BE2C (cell line): Measurements from ENCODE around the gene EFHD1.

Experiments
- DNase-seq: peaks from one replicate; pipeline ENCODE4 v3.0.0-alpha.2; 2020
- H3K27me3 ChIP-seq: fragments of 250-450 bp; sonication (Bioruptor Pico); 2 replicates; pipeline ENCODE4 v1.5.1; 2020; ENCODE audit warnings: mild to moderate bottlenecking
- H3K36me3 ChIP-seq: fragments of 250-450 bp; sonication (Bioruptor Pico); 2 replicates; pipeline ENCODE4 v1.5.1; 2020; ENCODE audit warnings: mild to moderate bottlenecking
- H3K4me1 ChIP-seq: fragments of 250-450 bp; sonication (Bioruptor Pico); 2 replicates; pipeline ENCODE4 v1.5.1; 2020
- H3K4me3 ChIP-seq: 2 replicates; pipeline ENCODE4 v1.5.1; 2011; ENCODE audit warnings: low read depth, low read length
- H3K9me3 ChIP-seq: fragments of 250-450 bp; sonication (Bioruptor Pico); 2 replicates; pipeline ENCODE4 v1.5.1; 2020
- TF ChIP-seq, protein P1 (sequence below): IDR thresholded peaks from 2 replicates; pipeline ENCODE4 v1.5.1; 2012; ENCODE audit warnings: mild to moderate bottlenecking, low read depth, low read length

EFHD1 gene

DNA sequence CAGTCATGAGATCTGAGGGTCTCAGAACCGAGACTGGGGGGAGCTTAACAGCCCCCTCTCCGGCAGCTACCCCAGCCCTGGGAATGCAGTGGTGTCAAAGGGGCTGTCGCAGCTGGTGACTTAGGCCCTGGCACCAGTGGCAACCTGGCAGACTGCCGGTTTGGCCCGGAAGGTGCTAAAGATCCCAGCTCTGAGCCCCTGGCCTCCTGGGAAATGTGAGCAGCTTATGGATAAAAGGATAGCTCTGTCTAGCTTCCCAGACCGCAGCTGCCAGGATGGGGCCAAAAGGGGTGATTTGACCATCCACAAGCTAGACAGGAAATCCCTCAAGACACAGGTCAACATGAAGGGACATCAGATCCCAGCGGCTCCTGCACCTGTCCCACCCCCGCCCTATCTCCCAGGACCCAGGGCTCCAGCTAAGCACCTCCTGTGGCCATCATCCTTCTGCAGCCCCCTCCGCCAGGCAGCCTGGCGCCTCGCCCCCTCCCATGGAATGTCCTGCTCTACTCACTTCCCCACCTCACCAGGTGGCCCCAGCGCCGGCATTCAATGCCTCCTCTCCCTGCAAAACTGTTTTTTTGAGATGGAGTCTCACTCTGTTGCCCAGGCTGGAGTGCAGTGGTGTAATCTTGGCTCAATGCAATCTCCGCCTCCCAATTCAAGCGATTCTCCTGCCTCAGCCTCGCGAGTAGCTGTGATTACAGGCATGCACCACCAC is 33.2 kb upstream of the EFHD1 start:
- H3K36me3 ChIP-seq, result no peaks in the 10 kb centered on the region
- TF ChIP-seq, protein P1, sequence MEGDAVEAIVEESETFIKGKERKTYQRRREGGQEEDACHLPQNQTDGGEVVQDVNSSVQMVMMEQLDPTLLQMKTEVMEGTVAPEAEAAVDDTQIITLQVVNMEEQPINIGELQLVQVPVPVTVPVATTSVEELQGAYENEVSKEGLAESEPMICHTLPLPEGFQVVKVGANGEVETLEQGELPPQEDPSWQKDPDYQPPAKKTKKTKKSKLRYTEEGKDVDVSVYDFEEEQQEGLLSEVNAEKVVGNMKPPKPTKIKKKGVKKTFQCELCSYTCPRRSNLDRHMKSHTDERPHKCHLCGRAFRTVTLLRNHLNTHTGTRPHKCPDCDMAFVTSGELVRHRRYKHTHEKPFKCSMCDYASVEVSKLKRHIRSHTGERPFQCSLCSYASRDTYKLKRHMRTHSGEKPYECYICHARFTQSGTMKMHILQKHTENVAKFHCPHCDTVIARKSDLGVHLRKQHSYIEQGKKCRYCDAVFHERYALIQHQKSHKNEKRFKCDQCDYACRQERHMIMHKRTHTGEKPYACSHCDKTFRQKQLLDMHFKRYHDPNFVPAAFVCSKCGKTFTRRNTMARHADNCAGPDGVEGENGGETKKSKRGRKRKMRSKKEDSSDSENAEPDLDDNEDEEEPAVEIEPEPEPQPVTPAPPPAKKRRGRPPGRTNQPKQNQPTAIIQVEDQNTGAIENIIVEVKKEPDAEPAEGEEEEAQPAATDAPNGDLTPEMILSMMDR, result no peak
- DNase-seq, result no peak
- no peak overlapping the region for H3K4me3 ChIP-seq
- no peaks in the 10 kb centered on the region for H3K9me3 ChIP-seq
- H3K4me1 ChIP-seq, result no peaks in the 10 kb centered on the region
- peaks cover 4% of the 10 kb centered on the region; the same call in 1 of the 2 replicates for H3K27me3 ChIP-seq

- Histone ChIP-seq H3K4me3 (no peak overlapping the region), H3K4me1 (no peaks in the 10 kb centered on the region), H3K9me3 (no peaks in the 10 kb centered on the region), H3K27me3 (peaks cover 4% of the 10 kb centered on the region; the same call in 1 of the 2 replicates), H3K36me3 (no peaks in the 10 kb centered on the region)
- TF ChIP-seq, protein P1, result no peak
- no peak for DNase-seq
Observed at GRCh38 chr2:232603283-232603682, 30.1 kb upstream of the EFHD1 start.

DNA sequence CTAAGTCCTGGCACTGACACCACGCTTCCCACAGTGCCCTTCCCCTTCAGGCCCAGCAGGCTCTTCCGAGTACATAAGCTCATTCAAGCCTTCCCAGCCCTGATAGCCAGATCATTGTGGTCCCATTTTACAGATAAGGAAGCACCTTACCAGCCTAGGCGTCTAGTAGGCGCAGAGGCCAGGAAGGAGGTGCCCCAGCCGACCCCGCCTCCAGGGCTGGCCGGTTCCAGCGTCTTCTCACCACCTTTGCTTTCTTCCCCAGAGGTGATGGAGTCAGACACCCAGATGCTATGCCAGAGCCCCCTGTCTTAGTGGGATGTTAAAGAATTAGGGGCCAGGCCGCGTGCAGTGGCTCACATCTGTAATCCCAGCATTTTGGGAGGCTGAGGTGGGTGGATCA is 28.9 kb upstream of the EFHD1 start:
- TF ChIP-seq, protein P1, result no peak
- H3K4me3 ChIP-seq, result no peak overlapping the region
- H3K27me3 ChIP-seq, result peaks cover 4% of the 10 kb centered on the region; the same call in 1 of the 2 replicates
- no peaks in the 10 kb centered on the region for H3K4me1 ChIP-seq
- H3K9me3 ChIP-seq, result no peaks in the 10 kb centered on the region
- H3K36me3 ChIP-seq, result no peaks in the 10 kb centered on the region
- no peak for DNase-seq

GRCh38 chr2:232607011-232607410 is 26.4 kb upstream of the EFHD1 start:
- TF ChIP-seq, protein P1, result no peak
- no peak for DNase-seq
- Histone ChIP-seq H3K9me3 (no peaks in the 10 kb centered on the region), H3K4me1 (no peaks in the 10 kb centered on the region), H3K4me3 (no peak overlapping the region), H3K27me3 (peaks cover 4% of the 10 kb centered on the region; the same call in 1 of the 2 replicates), H3K36me3 (no peaks in the 10 kb centered on the region)

DNA sequence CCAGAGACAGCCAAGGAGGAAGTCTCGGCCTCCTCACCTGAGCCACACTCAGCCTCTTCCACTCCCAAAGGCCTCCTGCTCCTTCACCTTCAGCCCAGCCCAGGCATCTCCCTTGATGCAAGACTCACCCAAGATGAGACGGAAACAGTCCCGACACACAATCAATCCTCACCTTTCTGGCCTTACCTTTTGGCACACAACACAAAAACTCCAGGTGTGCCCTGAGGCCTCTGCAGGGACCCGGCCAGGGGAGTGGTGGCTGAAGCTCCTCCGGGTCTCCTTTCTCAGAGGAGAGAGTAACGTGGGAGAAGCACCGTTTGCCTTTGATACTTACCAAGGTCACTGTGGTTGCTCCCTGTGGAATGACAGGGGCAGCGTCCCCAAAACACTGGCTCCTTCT is 23.8 kb upstream of the EFHD1 start:
- TF ChIP-seq, protein P1, result no peak
- no peak for DNase-seq
- no peaks in the 10 kb centered on the region for H3K9me3 ChIP-seq

GRCh38 chr2:232610081-232610480 is 23.3 kb upstream of the EFHD1 start:
- H3K4me3 ChIP-seq, result no peak overlapping the region
- no peaks in the 10 kb centered on the region for H3K9me3 ChIP-seq
- TF ChIP-seq, protein P1, result no peak
- no peaks in the 10 kb centered on the region for H3K4me1 ChIP-seq
- H3K36me3 ChIP-seq, result no peaks in the 10 kb centered on the region
- no peak for DNase-seq
- H3K27me3 ChIP-seq, result no peaks in the 10 kb centered on the region

More for the DNA sequence above, 23.8 kb upstream of the EFHD1 start:
- no peaks in the 10 kb centered on the region for H3K27me3 ChIP-seq
- no peaks in the 10 kb centered on the region for H3K36me3 ChIP-seq
- H3K4me1 ChIP-seq, result no peaks in the 10 kb centered on the region
- H3K4me3 ChIP-seq, result no peak overlapping the region
